GM10266 (cell line): ENCODE measurements around the gene DTNA.
"Not testable (repeated sequence)": the region's sequence is repeated elsewhere in the genome, so short reads cannot be mapped to it uniquely, and the experiment has no call there.

ENCODE experiments used
- DNase-seq: peaks from one replicate; pipeline ENCODE4 v3.0.0; 2012; ENCODE audit errors: extremely low spot score
- CTCF ChIP-seq: IDR thresholded peaks from 2 replicates; pipeline ENCODE4 v1.5.1; 2012; ENCODE audit warnings: mild to moderate bottlenecking, low read depth; ENCODE audit not compliant: control insufficient read depth, insufficient read depth; ENCODE audit errors: missing control alignments

DTNA gene

GRCh38 chr18:34704823-34705222 lies 5.3 kb upstream of the DTNA start:
- no peak for TF ChIP-seq CTCF
- no peak for DNase-seq

DNA sequence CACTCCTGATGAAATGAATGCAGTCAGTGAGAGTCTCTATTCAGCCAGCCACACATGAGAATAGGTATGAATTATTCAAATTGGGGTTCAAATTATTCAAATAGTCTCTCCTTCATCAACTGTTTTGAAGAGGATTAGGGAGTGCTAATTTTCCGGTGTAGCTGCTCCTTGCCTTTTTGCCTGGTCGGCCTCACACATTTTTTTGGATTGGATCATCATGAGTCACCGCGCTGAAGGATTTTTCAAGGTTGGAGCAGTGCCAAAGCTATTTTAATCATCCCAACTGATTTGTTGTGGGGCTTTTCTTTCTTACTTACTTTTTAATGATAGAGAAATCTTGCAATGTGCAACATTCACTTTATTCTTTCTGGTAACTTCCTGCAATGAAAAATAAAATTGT lies 2.4 kb upstream of the DTNA start:
- no peak for DNase-seq
- no peak for TF ChIP-seq CTCF

DNA sequence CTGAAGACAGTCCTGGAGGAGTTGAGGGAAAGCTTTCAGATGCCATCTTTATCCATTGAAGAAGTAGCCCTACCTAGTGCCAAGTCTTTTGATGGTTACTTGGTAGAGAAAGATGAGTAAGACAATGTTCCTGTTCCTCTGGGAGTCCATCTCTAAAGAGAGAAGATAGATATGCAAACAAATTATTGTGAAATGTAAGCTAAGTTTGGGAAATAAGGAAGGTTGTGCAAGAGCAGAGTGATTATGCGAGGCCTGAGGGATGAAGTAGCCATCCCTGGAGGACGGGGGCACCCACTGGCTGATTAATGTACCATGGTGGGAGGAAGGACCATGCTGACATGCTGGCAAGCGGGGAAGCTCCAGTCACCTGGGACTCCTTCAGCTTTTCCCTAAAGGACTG lies 994 bp upstream of the DTNA start:
- DNase-seq, result no peak

GRCh38 chr18:34710458-34710914 lies 388 bp downstream of the DTNA start:
- TF ChIP-seq CTCF, result no peak
- DNase-seq, result no peak

More for the DNA sequence above, 994 bp upstream of the DTNA start:
- no peak for TF ChIP-seq CTCF

- TF ChIP-seq CTCF, result no peak
- DNase-seq, result no peak
These were observed 836 bp downstream of the DTNA start for GRCh38 chr18:34710934-34711333.

- not testable (repeated sequence) for DNase-seq
These were observed 6.0 kb downstream of the DTNA start for GRCh38 chr18:34716111-34716510.

DNA sequence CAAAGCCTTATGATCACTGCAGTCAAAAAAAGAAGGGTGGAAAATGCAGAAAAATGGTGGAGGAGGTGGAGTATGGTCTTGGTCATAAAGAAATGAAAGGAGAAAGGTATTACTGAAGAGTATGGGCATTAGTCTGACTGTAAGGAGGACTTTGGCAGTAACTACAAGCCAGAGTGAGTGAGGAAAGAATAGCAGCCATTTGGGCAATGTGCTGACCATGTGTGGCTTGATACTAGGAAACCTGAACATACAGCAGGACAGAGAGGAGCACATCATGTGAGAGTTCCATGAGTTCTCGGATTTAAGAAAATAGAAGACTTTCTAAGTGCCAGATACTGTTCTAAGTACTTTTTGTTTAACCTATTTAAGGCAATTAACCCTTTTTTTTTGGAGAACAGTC lies 8.5 kb downstream of the DTNA start:
- DNase-seq, result no peak
- TF ChIP-seq CTCF, result no peak

DNA sequence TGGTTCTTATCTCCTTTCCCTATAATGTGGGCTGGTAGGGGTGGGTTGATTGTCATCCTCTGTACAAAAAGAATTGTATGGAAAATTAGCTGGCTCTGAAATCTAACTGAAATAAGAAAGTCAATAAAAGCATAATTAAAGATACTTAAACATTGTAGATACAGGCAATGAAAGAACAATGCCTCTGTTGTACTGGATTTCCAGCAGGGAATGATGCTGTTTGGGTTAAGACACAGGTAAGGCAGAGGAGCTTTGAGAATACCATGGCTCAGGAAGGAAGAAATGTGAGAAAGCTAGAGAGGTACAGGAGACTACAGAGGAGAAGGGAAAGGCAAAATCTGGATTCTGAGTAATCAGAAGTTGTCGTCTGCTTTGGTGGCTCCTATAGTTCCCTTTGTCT lies 10.1 kb downstream of the DTNA start:
- no peak for DNase-seq
- TF ChIP-seq CTCF, result no peak
